Mucosa of rectum (tissue), 2 donors: ENCODE measurements around the gene TEX44.

Experiments
- H3K27ac ChIP-seq, 2 donors: one replicate each; pipeline ENCODE4 v1.7.0; 2013; ENCODE audit warnings: inconsistent platforms in 2 of 2, low read depth in 2 of 2, low read length in 2 of 2
- H3K27me3 ChIP-seq, 2 donors: one replicate each; pipeline ENCODE4 v1.7.0; 2013; ENCODE audit warnings: low read length in 2 of 2; ENCODE audit not compliant: control insufficient read depth in 2 of 2, insufficient read depth in 2 of 2
- H3K36me3 ChIP-seq, 2 donors: one replicate each; pipeline ENCODE4 v1.7.0; 2013; ENCODE audit warnings: low read length in 2 of 2; ENCODE audit not compliant: control insufficient read depth in 2 of 2, insufficient read depth in 2 of 2
- H3K4me1 ChIP-seq, 2 donors: one replicate each; pipeline ENCODE4 v1.7.0; 2013; ENCODE audit warnings: low read length in 2 of 2, mild to moderate bottlenecking in 1 of 2; ENCODE audit not compliant: control insufficient read depth in 2 of 2, insufficient read depth in 2 of 2
- H3K4me3 ChIP-seq, 2 donors: one replicate each; pipeline ENCODE4 v1.7.0; 2013; ENCODE audit warnings: low read length in 2 of 2
- H3K9ac ChIP-seq, 2 donors: one replicate each; pipeline ENCODE4 v1.7.0; 2013; ENCODE audit warnings: low read length in 2 of 2, low read depth in 1 of 2, mild to moderate bottlenecking in 1 of 2
- H3K9me3 ChIP-seq, 2 donors: one replicate each; pipeline ENCODE4 v1.7.0; 2013; ENCODE audit warnings: low read length in 2 of 2; ENCODE audit not compliant: control insufficient read depth in 2 of 2
- donor health status: healthy.
- donor health status: Normal muscosa, but diverticular disease.

TEX44 gene

GRCh38 chr2:231592636-231593145 is at the start of gene TEX44:
TEX44 (plus strand) TSS chr2:231592864; CDS start chr2:231592952, 88 bp downstream.
- H3K9me3 ChIP-seq, result no peaks in the 10 kb centered on the region
- no peak within 1 kb of the TSS for H3K9ac ChIP-seq
- no peak within 1 kb of the TSS for H3K27ac ChIP-seq
- H3K27me3 ChIP-seq, result no peaks in the 10 kb centered on the region
- no peak within 1 kb of the TSS for H3K4me3 ChIP-seq
- H3K36me3 ChIP-seq, result no peaks in the 10 kb centered on the region
- no peaks in the 10 kb centered on the region for H3K4me1 ChIP-seq

- peak overlapping the region in 1 of 2 donors; percentile 48 for H3K4me3 ChIP-seq
- no peaks in the 10 kb centered on the region for H3K9me3 ChIP-seq
- no peaks in the 10 kb centered on the region for H3K36me3 ChIP-seq
- no peaks in the 10 kb centered on the region for H3K27me3 ChIP-seq
- peaks cover 4 to 10% of the 10 kb centered on the region in 2 donors for H3K4me1 ChIP-seq
- H3K9ac ChIP-seq, result no peak overlapping the region
- H3K27ac ChIP-seq, result peak overlapping the region; percentile 52 to 64
Observed at GRCh38 chr2:231545105-231545902, 47.4 kb upstream of the TEX44 start.

GRCh38 chr2:231546014-231546715 is 46.5 kb upstream of the TEX44 start:
- Histone ChIP-seq H3K27me3 (no peaks in the 10 kb centered on the region), H3K4me3 (no peak overlapping the region), H3K4me1 (peaks cover 4 to 10% of the 10 kb centered on the region in 2 donors), H3K36me3 (no peaks in the 10 kb centered on the region), H3K9me3 (no peaks in the 10 kb centered on the region), H3K9ac (no peak overlapping the region), H3K27ac (peak overlapping the region in 1 of 2 donors; percentile 64)

- Histone ChIP-seq H3K9me3 (no peaks in the 10 kb centered on the region), H3K27me3 (no peaks in the 10 kb centered on the region), H3K9ac (no peak overlapping the region), H3K4me3 (no peak overlapping the region), H3K27ac (no peak overlapping the region), H3K36me3 (no peaks in the 10 kb centered on the region), H3K4me1 (peaks cover 4 to 10% of the 10 kb centered on the region in 2 donors)
Observed at GRCh38 chr2:231547315-231548110, 45.2 kb upstream of the TEX44 start.

GRCh38 chr2:231548752-231549151 is 43.9 kb upstream of the TEX44 start:
- no peaks in the 10 kb centered on the region for H3K27me3 ChIP-seq
- H3K36me3 ChIP-seq, result no peaks in the 10 kb centered on the region
- no peaks in the 10 kb centered on the region for H3K9me3 ChIP-seq
- no peak overlapping the region for H3K27ac ChIP-seq
- no peak overlapping the region for H3K4me3 ChIP-seq
- no peak overlapping the region for H3K9ac ChIP-seq
- H3K4me1 ChIP-seq, result peaks cover 4 to 10% of the 10 kb centered on the region in 2 donors

- H3K27ac ChIP-seq, result no peak overlapping the region
- no peak overlapping the region for H3K9ac ChIP-seq
- H3K9me3 ChIP-seq, result no peaks in the 10 kb centered on the region
- H3K4me3 ChIP-seq, result no peak overlapping the region
- peaks cover 9 to 10% of the 10 kb centered on the region in 2 donors for H3K4me1 ChIP-seq
- no peaks in the 10 kb centered on the region for H3K27me3 ChIP-seq
- no peaks in the 10 kb centered on the region for H3K36me3 ChIP-seq
Observed at GRCh38 chr2:231549446-231550239, 43.0 kb upstream of the TEX44 start.

GRCh38 chr2:231552752-231553151 is 39.9 kb upstream of the TEX44 start:
- no peaks in the 10 kb centered on the region for H3K9me3 ChIP-seq
- H3K4me3 ChIP-seq, result no peak overlapping the region
- H3K9ac ChIP-seq, result no peak overlapping the region
- no peak overlapping the region for H3K27ac ChIP-seq
- H3K4me1 ChIP-seq, result peaks cover 8 to 10% of the 10 kb centered on the region in 2 donors
- no peaks in the 10 kb centered on the region for H3K27me3 ChIP-seq
- H3K36me3 ChIP-seq, result no peaks in the 10 kb centered on the region

GRCh38 chr2:231554327-231554726 is 38.3 kb upstream of the TEX44 start:
- no peaks in the 10 kb centered on the region for H3K36me3 ChIP-seq
- H3K9ac ChIP-seq, result peak overlapping the region in 1 of 2 donors; percentile 27
- H3K9me3 ChIP-seq, result no peaks in the 10 kb centered on the region
- H3K27me3 ChIP-seq, result no peaks in the 10 kb centered on the region
- H3K4me3 ChIP-seq, result peak overlapping the region in 1 of 2 donors; percentile 20
- peaks cover 8 to 10% of the 10 kb centered on the region in 2 donors for H3K4me1 ChIP-seq
- H3K27ac ChIP-seq, result peak overlapping the region; percentile 68 to 82

- Histone ChIP-seq H3K4me3 (peak overlapping the region; percentile 20 to 34), H3K27ac (peak overlapping the region; percentile 68 to 82), H3K27me3 (no peaks in the 10 kb centered on the region), H3K36me3 (no peaks in the 10 kb centered on the region), H3K9ac (peak overlapping the region; percentile 15 to 27), H3K4me1 (peaks cover 8 to 10% of the 10 kb centered on the region in 2 donors), H3K9me3 (no peaks in the 10 kb centered on the region)
Observed at GRCh38 chr2:231554748-231555545, 37.7 kb upstream of the TEX44 start.
